GM10266 (cell line): ENCODE results near the gene SIK3.
"Not testable (repeated sequence)": the region's sequence is repeated elsewhere in the genome, so short reads cannot be mapped to it uniquely, and the experiment has no call there.

ENCODE experiments used
- DNase-seq: peaks from one replicate; pipeline ENCODE4 v3.0.0; 2012; ENCODE audit errors: extremely low spot score
- TF ChIP-seq, protein P1 (sequence below): IDR thresholded peaks from 2 replicates; pipeline ENCODE4 v1.5.1; 2012; ENCODE audit warnings: mild to moderate bottlenecking, low read depth; ENCODE audit not compliant: control insufficient read depth, insufficient read depth; ENCODE audit errors: missing control alignments

The SIK3 gene

DNA sequence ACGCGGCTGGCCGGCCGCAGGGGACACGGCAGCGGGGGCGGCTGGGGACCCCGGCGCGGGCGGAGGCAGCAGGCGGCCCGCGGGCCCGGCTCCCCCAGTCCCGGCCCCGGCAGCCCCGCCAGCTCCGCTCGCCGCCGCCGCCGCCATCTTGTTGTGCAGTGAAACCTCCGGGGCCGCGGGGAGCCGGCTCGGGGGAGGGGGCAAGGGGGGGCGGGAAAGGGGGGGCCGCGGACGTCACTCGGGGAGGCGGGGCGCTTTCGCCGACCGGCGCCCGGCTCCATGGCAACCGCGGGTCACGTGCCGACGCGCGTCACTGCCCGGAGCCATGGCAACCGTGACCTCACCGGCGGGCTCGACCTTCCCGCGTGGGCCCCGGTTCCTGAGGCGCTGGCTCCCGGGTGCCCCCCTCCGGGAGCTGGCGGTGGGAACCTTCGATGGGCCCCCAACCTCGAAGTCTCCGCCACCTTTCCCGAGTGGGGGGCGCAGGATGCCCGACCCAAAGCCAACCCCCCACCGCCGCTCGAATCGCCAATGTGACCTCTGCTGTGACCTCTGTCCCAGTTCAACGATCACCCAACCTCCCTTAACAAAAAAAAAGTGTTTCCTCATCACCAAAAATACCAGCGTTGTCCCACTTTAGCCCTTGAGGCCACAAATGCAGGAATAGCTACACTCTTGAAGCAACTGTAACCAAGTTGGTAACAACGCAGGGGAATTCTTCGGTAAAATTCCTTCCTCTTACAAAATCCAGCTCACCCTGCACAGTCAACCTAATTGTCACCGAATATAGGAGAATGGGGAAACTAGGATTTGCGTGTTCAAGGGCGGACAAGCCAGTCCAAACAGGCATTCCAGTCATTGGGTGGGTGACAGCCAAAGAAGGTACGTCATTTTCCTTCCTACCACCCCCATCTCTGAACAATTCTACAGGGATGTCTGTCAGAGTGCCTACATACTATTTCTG lies at the start of gene SIK3:
SIK3 (minus strand) TSS at position 160 of the 964 bp plus-strand sequence; CDS start at position 147, 13 bp downstream.
- DNase-seq: peak; percentile 99
- TF ChIP-seq, protein P1, sequence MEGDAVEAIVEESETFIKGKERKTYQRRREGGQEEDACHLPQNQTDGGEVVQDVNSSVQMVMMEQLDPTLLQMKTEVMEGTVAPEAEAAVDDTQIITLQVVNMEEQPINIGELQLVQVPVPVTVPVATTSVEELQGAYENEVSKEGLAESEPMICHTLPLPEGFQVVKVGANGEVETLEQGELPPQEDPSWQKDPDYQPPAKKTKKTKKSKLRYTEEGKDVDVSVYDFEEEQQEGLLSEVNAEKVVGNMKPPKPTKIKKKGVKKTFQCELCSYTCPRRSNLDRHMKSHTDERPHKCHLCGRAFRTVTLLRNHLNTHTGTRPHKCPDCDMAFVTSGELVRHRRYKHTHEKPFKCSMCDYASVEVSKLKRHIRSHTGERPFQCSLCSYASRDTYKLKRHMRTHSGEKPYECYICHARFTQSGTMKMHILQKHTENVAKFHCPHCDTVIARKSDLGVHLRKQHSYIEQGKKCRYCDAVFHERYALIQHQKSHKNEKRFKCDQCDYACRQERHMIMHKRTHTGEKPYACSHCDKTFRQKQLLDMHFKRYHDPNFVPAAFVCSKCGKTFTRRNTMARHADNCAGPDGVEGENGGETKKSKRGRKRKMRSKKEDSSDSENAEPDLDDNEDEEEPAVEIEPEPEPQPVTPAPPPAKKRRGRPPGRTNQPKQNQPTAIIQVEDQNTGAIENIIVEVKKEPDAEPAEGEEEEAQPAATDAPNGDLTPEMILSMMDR: peak; percentile 32

DNA sequence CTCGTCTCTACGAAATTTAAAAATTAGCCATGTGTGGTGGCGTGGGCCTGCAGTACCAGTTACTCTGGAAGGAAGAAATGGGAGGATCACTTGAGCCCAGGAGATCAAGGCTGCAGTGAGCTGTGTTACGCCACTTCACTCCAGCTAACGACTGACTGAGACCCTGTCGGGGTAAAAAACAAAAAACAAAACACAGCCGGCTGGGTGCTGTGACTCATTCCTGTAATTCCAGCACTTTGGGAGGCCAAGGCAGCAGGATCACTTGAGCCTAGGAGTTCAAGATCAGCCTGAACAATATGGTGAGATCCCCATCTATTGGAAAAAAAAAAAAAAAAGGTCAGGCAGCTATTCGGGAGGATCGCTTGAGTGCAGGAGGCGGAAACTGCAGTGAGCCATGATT lies 48.3 kb upstream of the SIK3 start:
- TF ChIP-seq, protein P1: no peak
- no peak for DNase-seq

DNA sequence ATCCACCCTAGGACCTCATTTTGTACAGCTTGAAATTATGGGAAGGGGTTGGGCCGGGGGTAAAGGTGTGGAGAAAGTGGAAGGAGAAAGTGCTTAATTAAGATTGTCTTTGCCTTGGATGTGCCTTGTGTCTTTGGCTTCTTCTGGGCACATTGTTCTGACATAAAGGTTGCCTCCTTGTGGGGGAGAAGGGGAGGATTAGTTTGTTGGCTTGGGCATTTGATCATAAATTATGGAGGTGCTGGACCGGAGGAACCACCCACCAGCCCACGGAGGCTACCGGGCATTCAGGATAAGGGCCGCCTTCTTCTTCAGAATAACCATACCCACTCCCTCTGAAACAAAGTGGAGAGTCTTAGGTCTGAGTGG lies 47.1 kb upstream of the SIK3 start:
- peak; percentile 32 for DNase-seq

DNA sequence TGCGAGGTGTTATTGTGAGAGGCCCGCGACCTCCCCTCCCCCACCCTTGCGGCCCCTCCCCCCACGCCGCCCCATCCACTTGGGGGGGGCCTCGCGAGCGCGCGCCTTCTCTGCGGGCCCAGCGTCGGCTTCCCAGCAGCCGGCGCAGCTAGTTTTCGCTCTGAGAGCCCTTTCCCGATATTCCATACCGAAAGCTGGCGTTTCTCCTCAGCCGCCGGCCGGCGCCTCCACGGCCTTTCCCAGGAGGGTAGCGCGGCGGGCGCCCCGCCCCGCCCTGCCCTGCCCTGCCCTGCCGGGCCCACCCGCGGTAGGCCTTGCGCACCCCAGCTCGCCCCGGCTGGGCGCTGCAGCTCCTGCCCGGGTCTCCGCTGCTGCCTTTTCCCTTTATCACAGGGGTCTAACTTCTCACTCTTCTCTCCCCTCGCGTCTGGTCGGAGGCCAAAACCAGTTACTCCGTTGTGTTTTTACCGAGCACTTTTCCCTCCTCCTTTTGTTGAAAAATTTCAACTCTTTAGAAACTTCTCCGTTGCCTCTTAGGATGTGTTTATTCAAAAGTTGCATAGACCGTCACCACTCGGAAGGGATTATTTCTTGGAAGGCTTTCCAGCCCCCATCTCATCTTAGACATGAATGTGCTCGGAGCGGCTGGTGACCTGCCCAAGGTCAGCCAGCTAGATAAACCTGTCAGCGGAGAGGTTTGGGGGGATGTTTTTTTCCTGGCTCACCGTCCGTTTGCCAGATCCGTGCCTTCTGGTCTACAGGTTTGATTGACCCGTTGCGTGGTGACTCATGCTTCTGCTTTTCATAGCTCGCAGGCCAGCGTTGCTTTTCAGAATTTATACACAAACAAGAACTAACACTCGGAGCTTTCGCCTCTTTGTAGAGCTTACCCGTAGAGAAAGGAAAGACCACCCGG lies 46.5 kb upstream of the SIK3 start:
- TF ChIP-seq, protein P1: no peak
- peak; percentile 67 for DNase-seq

More for the DNA sequence above, 47.1 kb upstream of the SIK3 start:
- TF ChIP-seq, protein P1: no peak

DNA sequence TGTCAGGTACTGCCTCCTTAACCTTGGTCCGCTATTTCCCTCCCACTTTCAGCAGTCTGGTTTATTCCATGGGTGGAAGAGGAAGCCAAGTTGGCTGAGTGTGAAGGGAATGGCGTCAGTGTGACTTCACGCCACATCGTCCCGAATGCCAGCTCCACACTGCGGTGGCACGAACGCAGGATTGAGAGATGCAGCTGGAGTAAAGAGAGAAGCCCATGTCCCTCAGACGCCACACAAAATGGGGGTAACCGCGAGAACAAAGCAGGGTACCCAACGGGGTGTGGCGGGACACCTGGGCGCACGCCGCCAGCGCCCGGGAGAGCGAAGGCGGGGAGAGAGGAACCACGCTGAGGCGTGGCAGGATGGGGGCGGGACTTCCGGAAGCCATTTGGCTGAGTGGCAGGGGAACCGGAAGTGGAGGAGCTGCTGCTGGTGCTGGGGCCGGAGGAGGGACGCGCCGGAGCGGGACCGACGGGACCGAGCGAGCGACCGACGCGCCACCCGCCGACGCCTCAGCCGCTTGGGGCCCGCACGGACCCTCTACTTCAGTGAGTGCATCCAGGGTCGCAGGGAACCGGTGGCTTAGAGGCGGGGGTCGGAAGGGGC lies 45.7 kb upstream of the SIK3 start, which contains the start of gene PAFAH1B2:
PAFAH1B2 (plus strand) TSS at position 417 of the 606 bp plus-strand sequence. CDS start 8,161 bp downstream, outside the sequence.
- TF ChIP-seq, protein P1: no peak
- DNase-seq: peak; percentile 99

DNA sequence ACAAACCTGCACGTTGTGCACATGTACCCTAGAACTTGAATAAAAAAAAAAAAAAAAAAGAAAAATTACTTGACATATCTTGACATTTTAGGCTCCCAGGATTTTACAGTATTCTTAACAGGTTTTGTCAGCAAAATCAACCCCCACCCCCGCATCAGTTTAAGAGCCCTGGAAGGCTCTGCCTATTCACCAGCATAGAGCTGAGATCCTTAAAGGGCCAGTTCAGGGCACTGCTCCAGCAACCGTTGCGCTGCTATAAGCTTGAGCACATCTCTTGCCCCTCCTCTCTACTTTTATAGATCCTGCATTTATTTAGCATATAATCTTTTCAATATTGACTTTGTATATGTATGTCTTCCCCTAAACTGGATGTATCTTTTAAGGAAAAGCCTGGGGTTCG lies 45.2 kb upstream of the SIK3 start:
- DNase-seq: peak; percentile 57
- TF ChIP-seq, protein P1: no peak

DNA sequence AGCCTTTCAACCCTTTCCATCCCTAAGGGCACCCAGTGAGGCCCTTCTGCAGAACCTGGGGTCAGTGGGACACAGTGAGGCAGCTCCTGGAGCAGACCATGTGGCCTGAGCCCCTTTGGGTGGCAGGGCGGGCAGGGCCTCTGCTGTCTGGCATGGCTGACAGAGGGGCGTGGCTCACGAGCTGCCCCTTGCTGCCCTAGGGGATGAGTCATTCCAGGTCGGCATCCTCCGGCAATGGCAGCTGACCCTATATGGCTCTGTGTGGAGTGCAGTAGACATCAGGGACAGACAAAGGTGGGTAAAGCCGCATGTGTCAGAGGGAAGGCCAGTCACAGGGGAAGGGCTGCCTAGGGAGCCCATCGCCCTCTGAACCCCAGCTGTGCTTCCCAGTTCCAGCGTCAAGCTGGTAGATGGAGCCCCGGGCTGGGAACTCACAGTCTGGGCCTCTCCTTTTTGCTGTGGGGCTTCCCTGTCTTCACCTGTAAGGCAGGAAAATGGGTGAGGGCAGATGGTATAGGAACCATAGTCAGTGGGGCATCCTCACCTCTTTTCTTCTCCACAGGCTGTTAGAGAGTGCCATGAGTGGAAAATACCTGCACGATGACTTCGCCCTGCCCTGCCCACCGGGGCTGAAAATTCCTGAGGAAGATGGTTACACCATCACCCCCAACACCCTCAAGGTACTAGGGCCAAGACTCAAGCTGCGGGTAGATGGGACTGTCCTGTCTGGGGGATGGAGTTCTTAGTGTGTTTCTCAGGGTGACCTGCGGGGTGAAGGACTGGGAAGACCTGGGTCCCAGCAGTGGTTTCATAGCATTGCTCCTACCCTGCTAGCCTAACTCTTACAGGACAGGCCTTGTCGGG lies 39.2 kb upstream of the SIK3 start:
- not testable (repeated sequence) for DNase-seq

DNA sequence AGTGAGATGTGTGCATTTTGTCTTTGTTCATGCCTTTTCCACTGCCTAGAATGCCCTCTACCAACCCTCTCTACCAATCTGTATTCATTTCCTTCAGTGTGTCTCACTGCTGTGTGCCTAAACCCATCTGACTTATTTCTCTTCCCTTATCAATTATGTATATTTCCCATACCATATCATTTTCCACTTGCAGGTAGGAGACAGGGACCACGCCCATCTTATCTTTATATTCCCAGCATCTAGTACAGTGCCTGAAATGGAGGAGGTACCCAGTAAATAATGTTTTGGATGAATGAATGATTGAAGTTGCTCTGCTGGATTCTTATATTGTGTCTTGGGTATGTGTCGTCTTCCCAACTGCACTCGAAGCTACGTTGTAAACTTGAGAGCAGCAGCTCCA lies 36.8 kb upstream of the SIK3 start:
- DNase-seq: not testable (repeated sequence)
